Raji (cell line): ENCODE measurements around the gene KANK2.

Source experiments
- POLR2A ChIP-seq: IDR thresholded peaks from 2 replicates; pipeline ENCODE4 v1.6.1; 2011; ENCODE audit warnings: low read depth, low read length, control low read depth; ENCODE audit not compliant: insufficient read depth

KANK2 gene

GRCh38 chr19:11172576-11172975 lies 24.8 kb downstream of the KANK2 start:
- TF ChIP-seq POLR2A: no peak

DNA sequence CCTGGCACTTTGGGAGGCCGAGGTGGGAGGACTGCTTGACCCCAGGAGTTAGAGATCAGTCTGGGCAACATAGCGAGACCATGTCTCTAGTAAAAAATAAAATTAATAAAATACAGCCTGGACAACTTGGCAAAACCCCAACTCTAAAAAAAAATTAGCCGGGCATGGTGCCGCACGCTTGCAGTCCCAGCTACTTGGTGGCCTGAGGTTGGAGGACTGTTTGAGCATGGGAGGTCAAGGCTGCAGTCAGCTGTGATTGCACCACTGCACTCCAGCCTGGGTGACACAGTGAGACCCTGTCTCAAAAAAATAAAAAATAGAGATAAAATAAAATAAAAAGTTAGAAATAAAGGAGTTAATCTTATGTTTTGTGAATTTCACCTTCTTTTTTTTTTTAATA lies 26.2 kb downstream of the KANK2 start:
- no peak for TF ChIP-seq POLR2A

GRCh38 chr19:11169896-11170678 lies 27.3 kb downstream of the KANK2 start:
- TF ChIP-seq POLR2A: no peak

DNA sequence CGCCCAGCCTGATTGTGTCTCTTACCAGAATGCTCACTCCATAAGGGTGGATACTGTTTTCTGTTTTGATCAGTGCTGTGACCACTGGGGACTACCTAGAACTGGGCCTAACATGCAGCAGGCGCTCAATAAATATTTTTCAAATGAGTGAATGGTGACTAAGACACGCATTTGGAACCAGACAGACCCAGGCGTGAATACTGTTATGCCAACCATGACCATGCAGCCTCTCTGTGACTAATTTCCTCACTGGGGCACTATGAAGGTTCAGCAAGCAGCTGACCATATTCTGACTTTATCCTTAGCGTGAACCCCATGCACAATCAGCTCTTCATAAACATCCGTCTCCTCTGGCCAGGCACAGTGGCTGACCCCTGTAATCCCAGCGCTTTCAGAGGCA lies 28.8 kb downstream of the KANK2 start:
- TF ChIP-seq POLR2A: no peak

DNA sequence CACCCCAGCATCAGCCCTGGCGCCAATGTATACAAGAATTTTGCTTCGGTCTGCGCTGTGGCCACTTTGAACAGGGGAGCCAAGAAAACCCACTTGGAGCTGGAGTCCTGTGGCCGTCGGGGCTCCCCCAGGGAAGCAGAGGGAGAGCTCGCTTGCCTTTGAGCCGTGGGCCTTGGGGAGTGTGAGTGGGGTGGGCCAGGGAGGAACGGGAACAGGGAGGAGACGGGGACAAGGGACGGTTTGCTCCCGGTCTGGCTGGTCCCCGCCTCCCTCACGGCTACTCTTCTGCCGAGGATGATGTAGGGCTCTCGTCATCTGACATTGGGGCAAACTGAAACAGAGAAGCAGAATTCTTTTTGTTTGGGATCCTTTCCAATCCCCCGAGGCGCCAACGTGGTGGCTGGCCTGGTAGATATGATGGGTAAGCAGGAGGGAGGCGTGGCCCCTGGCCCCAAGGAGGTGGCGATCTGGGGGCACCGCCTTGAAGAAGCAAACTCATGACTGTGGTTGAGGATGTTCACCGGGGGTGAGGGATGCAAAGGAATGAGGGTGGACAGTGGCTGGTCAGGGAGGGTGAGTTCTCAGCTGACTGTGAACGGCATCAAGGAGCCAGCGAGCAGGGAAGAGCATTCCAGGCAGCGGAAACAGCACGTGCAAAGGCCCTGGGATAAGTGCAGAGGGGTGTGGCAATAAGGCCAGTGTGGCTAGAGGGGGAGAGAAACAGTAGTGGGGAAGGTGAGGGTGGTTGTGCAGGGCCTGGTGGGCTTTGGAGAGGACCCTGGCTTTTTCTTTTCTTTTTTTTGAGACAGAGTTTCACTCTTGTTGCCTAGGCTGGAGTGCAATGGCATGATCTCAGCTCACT lies 30.8 kb downstream of the KANK2 start:
- no peak for TF ChIP-seq POLR2A

DNA sequence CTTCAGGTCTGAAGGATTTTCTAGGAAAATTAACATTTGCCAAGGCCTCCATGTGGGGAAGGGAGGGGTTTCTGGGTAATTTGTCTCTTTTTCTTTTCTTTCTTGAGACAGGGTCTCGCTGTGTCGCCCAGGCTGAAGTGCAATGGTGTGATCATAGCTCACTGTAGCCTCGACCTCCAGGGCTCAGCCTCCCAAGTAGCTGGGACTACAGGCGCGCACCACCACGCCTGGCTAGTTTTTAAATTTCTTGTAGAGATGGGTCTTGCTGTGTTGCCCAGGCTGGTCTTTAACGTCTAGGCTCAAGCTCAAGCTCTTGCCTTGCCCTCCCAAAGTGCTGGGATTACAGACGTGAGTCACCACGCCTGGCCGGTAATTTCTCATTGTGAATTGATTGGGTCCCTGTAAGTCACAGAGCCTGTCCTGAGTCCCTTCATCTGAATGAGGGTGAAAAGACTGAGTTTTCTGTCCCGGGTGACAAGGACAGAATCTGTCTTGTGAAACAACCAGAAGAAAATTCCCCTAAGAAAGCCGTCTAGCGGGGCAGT lies 31.8 kb downstream of the KANK2 start:
- TF ChIP-seq POLR2A: no peak

- TF ChIP-seq POLR2A: no peak
These were observed 32.4 kb downstream of the KANK2 start for GRCh38 chr19:11164879-11165406.

- no peak for TF ChIP-seq POLR2A
These were observed 33.0 kb downstream of the KANK2 start for GRCh38 chr19:11164296-11164695.

DNA sequence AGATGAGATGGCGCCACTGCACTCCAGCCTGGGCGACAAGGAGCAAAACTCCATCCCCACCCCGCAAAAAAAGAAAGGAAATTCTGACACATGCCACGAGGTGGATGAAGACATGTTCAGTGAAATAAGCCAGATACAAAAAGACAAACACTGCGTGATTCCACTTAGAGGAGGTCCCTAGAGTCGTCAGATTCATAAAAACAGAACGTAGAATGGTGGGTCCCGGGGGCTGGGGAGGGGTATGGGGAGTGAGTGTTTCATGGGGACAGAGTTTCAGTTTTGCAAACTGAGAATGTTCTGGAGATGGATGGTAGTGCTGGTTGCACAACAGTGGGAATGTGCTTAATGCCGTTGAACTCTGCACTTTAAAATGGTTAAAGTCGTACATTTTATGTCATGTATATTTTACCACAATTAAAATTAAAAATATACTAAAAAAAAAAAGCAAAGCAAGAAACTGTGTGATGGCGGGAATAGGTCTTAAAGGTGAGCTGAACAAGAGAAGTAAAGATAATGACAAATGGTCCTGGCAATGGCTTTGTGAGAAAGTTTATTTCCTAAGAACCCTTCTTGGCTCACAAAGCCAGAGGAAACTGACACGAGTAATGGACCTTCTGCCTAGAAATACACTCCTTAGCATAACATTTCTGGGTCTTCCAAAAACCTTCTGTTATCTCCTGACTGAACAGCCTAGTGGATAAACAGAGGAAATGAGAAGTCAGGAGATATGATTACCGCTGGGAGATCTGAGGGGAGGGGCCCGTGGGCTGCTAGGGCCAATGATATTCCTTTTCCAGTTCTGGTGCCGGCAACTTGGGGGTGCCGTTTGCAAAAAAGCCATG lies 37.5 kb downstream of the KANK2 start:
- no peak for TF ChIP-seq POLR2A

DNA sequence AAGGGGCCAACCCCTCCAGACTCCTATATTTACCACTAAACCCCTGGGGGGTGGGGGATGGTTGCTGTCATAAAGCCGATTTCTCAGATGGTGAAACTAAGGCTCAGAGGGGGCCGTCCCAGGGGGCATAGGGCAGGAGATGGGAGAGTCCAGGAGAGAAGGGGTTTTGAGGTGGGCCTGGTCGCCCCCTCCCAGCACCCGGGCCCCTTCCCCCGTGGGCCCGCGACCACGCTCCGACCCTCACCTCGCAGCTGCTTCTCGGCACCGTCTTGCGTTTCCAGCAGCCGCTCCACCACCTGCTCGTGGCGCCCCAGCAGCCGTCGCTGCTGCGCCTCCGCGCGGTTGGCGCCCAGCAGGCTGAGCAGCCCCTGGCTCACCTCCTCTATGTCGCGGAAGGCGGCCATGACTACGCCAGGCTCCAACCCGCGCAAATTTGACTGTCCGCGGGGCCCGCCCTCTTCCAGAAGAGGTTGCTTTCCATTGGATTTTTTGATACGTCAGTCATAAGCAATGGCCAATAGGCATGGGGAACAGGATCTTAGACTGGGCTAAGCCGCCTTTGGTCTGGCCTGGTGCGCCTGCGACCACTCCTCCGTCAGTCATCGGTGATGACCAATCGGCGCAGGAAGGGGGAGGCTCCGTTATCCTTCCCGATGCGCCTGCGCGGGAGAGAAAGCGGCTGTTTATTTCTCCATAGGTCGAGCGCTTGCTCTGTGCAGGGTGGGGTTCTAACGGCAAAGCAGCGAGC lies 41.8 kb downstream of the KANK2 start, which contains the start of gene SPC24:
SPC24 (minus strand) TSS at position 410 of the 748 bp plus-strand sequence; CDS start at position 404, 6 bp downstream.
- peak; percentile 91 for TF ChIP-seq POLR2A

GRCh38 chr19:11154683-11155047 lies 42.7 kb downstream of the KANK2 start:
- TF ChIP-seq POLR2A: no peak

DNA sequence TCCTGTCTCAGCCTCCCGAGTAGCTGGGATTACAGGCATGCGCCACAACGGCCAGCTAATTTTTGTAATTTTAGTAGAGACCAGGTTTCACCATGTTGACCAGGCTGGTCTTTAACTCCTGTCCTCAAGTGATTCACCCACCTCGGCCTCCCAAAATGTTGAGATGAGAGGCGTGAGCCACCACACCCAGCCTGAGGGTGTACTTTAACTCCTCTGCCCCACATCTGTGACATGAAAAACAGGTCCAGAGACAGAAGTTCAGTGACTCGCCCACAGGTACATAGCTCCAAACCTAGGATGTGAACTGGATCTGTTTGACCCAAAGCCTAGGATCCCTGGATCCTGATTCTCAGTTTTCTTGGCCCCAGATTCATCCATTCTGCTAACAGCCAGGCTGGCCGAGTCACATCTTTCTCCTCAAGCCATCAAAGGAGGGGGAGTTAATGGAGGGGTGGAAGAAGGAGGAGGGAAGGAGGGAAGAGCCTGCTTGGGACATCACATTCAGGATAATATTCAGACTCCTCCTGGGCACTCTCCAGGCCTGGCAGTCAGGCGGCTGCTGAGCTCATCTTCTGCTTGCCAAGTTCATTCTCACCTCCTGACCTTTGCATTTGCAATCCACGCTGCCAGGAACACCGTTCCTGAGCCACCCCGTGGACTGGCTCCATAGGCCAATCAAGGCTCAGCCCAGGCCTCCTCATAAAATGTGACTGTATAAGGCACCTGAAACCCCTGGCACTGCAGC lies 44.9 kb downstream of the KANK2 start:
- no peak for TF ChIP-seq POLR2A

GRCh38 chr19:11151181-11151580 lies 46.2 kb downstream of the KANK2 start:
- no peak for TF ChIP-seq POLR2A
